ENCODE results near the gene SPATC1L.

Gene SPATC1L

GRCh38 chr21:46113497-46114176 is 70.6 kb downstream of the SPATC1L start:
- no peak for TF ChIP-seq CTCF (conservative IDR thresholded peaks at IDR 0.05; ENCODE audit: low read length)
- no peak overlapping the region for H3K4me3 ChIP-seq (ENCODE audit: low read length)
- no peak for DNase-seq (ENCODE audit: low read depth)

DNA sequence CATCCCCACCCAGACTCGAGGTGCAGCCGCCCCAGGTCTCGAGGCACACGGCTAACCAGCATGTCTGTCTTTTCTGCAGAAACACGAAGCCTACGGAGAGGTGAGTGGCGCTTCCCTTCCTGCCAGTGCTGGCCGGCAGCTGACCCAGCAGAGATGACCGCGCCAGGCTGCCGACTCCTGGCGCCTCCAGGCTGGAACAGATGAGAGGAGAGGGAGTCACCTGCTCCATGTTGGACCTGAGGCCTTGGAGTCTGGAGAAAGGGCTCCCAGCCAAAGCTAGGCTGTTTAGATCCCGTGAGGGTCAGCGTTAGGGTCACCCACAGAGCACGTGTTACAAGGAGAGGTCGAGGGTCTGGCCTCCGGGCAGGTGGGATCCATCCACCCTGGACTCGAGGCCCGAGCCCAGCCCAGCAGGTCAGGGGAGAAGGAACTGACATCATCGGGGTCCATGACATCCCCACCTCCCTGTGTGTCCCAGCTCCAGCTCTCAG is 71.5 kb downstream of the SPATC1L start:
- no peak for DNase-seq (ENCODE audit: low read depth)
- TF ChIP-seq CTCF (conservative IDR thresholded peaks at IDR 0.05; ENCODE audit: low read length): no peak
- H3K4me3 ChIP-seq (ENCODE audit: low read length): no peak overlapping the region

- TF ChIP-seq CTCF (conservative IDR thresholded peaks at IDR 0.05; ENCODE audit: low read length): no peak
- DNase-seq (ENCODE audit: low read depth): no peak
- no peak overlapping the region for H3K4me3 ChIP-seq (ENCODE audit: low read length)
Observed at GRCh38 chr21:46111857-46112724, 72.2 kb downstream of the SPATC1L start.

GRCh38 chr21:46111193-46111571 is 73.1 kb downstream of the SPATC1L start:
- TF ChIP-seq CTCF (conservative IDR thresholded peaks at IDR 0.05; ENCODE audit: low read length): no peak
- DNase-seq (ENCODE audit: low read depth): no peak
- H3K4me3 ChIP-seq (ENCODE audit: low read length): no peak overlapping the region
